ENCODE data around the gene RAC2. TPM values are rescaled to one million over a fixed set of nuclear protein-coding genes. Genes with fewer than 3 reads are reported as not detected.

The RAC2 gene
- total and polyA plus RNA-seq, 3 experiments from 2014 or later = 433 to 1,206 (median 452) TPM

DNA sequence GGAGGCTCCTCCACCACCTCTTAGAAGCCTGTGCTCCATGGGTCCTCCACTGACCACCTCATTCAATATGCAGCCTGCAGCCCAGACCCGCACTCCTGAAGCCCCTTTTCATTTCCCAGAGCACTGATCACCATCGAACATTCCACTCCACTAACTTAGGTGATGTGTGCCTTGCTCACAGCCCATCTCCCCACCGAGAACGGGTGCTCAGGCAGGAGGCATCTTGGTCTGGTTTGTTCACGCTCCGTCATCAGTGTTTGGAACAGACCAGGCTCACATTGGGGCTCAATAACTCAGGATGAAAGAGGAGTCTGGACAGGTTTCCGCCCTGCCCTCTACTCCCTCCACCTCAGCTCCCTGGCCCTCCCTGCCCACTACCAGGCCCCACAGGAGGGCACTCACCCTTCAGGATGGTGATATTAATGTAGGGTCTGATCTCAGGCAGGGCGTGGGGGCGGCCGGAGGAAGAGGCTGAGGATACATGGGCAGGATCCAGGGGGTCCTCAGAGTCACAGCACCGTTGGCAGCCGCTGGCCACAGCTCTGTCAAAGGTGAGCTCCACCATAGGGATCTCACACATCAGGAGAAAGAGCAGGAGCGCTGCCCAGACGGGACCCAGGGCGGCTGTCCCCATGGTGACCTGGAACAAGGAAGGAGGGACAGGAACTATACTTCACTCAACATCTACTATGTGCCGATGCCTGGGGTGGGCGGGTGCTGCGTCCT is 59.1 kb downstream of the RAC2 start:
- H3K4me1 Mint-ChIP-seq = peaks cover 61 to 89% (median 65%) of the 10 kb centered on the region in 3 donors
- Histone ChIP-seq H3K4me3 (ENCODE audit: low read length) (no peak overlapping the region), H3K27ac (ENCODE audit: low read depth, low read length) (no peak overlapping the region), H3K4me1 (ENCODE audit: insufficient read depth, low read length) (peaks cover 55% of the 10 kb centered on the region), H3K9me3 (ENCODE audit: low read length) (no peaks in the 10 kb centered on the region), H3K36me3 (ENCODE audit: insufficient read depth, low read length) (no peaks in the 10 kb centered on the region), H3K27me3 (ENCODE audit: insufficient read depth, low read length, poor library complexity, severe bottlenecking) (no peaks in the 10 kb centered on the region)
- H3K27me3 Mint-ChIP-seq = no peaks in the 10 kb centered on the region
- CTCF ChIA-PET = interaction anchor here (1.5 to 3.3 kb wide), 3 partner anchors 18 to 53 kb away, joined by 4 to 26 read pairs (median 7); no protein-coding TSS in a partner anchor
- DNase-seq = peak in 1 of 5 donors; percentile 42
- H3K4me3 Mint-ChIP-seq = peak overlapping the region in 5 of 7 donors; percentile 24 to 54 (median 32)
- H3K9me3 Mint-ChIP-seq = no peaks in the 10 kb centered on the region
- peak overlapping the region in 6 of 8 donors; percentile 67 to 95 (median 86) for H3K27ac Mint-ChIP-seq
- POLR2A ChIA-PET = interaction anchor here (0.5 to 1.7 kb wide), 2 partner anchors 14 to 38 kb away, joined by 4 to 5 read pairs; no protein-coding TSS in a partner anchor
- H3K36me3 Mint-ChIP-seq = peaks cover 0 to 5% (median 4%) of the 10 kb centered on the region in 3 donors

DNA sequence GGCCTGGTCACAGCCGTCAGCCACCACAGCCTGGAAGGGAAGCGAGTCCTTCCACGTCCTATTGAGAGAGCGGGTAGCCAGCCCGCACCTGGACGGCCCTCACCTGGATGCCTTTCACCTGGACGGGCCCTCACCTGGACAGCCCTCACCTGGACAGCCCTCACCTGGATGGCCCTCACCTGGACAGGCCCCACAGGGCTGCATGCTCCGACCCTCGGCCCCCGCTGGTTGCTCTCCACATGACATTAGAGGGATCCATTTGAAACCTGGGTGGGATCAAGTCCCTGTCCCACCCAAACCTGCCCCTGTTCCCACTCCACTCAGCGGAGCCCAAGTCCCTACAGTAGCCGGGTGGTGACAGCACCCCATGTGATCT is 59.7 kb downstream of the RAC2 start:
- ChIA-PET POLR2A (interaction anchor here (0.7 to 1.7 kb wide), 4 partner anchors 10 to 62 kb away, joined by 3 to 6 read pairs (median 4); no protein-coding TSS in a partner anchor), CTCF (interaction anchor here (0.9 to 2.3 kb wide), 9 partner anchors 9 to 108 kb away, joined by 3 to 7 read pairs (median 3); no protein-coding TSS in a partner anchor)
- H3K4me3 Mint-ChIP-seq = peak overlapping the region in 2 of 7 donors; percentile 32 to 49
- Histone ChIP-seq H3K36me3 (ENCODE audit: insufficient read depth, low read length) (no peaks in the 10 kb centered on the region), H3K4me1 (ENCODE audit: insufficient read depth, low read length) (peaks cover 55% of the 10 kb centered on the region), H3K27me3 (ENCODE audit: insufficient read depth, low read length, poor library complexity, severe bottlenecking) (no peaks in the 10 kb centered on the region), H3K9me3 (ENCODE audit: low read length) (no peaks in the 10 kb centered on the region), H3K4me3 (ENCODE audit: low read length) (no peak overlapping the region), H3K27ac (ENCODE audit: low read depth, low read length) (no peak overlapping the region)
- no peaks in the 10 kb centered on the region for H3K27me3 Mint-ChIP-seq
- H3K36me3 Mint-ChIP-seq = peaks cover 0 to 3% (median under 1%) of the 10 kb centered on the region in 3 donors
- peaks cover 58 to 85% (median 61%) of the 10 kb centered on the region in 3 donors for H3K4me1 Mint-ChIP-seq
- no peaks in the 10 kb centered on the region for H3K9me3 Mint-ChIP-seq
- peak in 1 of 5 donors; percentile 38 for DNase-seq
- peak overlapping the region in 4 of 8 donors; percentile 23 to 81 (median 66) for H3K27ac Mint-ChIP-seq

DNA sequence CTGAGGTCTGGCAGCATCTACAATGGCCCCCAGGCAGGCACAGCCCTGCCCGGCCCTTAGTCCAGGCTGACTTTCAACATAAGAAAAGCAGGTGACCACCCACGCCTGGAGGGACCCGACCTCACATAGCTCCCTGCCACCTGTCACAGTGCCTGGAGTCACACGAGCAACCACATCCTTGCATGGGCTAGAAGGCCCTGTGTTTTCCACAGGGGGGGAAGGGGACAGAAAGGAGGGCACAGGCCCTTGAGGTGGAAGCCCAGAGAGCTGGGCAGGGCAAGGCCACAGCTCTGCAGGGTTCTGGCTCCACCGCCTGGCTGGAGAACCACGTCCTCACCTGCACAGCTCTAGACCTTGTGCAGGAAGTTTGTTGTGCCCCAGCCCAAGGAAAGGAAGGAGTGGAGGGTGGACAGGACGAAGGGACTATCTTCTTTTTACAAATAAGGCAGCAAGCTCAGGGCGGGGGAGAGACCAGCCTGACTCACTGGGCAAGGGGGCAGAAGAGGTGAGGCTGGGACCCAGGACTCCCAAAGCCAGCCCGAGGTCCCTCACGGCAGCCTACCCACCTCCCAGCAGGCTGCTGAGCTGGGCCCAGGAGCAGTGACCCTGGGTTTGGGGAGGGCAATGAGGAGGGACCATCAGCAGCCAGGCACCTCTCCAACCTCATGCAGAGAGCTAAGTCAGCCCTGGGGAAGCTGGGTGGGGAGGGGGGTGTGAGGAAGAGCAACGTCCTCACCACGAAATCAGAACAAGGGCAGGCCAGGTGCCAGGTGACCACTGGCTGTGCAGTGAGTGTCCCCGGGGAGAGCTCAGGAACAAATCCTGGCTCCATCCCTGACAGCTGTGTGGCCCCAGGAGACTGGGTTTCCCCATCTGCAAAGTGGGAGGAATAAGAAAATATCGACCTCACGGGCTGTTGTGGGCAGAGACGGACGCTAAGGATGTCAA is 60.4 kb downstream of the RAC2 start:
- H3K27ac ChIP-seq (ENCODE audit: low read depth, low read length) = no peak overlapping the region
- H3K27me3 Mint-ChIP-seq = no peaks in the 10 kb centered on the region
- H3K27ac Mint-ChIP-seq = peak overlapping the region in 7 of 8 donors; percentile 7 to 81 (median 68)
- H3K36me3 Mint-ChIP-seq = peaks cover 0 to 2% (median 0%) of the 10 kb centered on the region in 3 donors
- no peaks in the 10 kb centered on the region for H3K27me3 ChIP-seq (ENCODE audit: insufficient read depth, low read length, poor library complexity, severe bottlenecking)
- H3K9me3 ChIP-seq (ENCODE audit: low read length) = no peaks in the 10 kb centered on the region
- CTCF ChIA-PET = interaction anchor here (0.8 to 2.3 kb wide), 15 partner anchors 8 to 107 kb away, joined by 3 to 7 read pairs (median 3); no protein-coding TSS in a partner anchor
- H3K4me3 Mint-ChIP-seq = peak overlapping the region in 6 of 7 donors; percentile 10 to 70 (median 44)
- no peaks in the 10 kb centered on the region for H3K36me3 ChIP-seq (ENCODE audit: insufficient read depth, low read length)
- peaks cover 51 to 81% (median 55%) of the 10 kb centered on the region in 3 donors for H3K4me1 Mint-ChIP-seq
- peak in 1 of 5 donors; percentile 53 for DNase-seq
- no peak overlapping the region for H3K4me3 ChIP-seq (ENCODE audit: low read length)
- POLR2A ChIA-PET = interaction anchor here (0.5 to 1.0 kb wide), 6 partner anchors 10 to 108 kb away, joined by 3 to 12 read pairs (median 4); no protein-coding TSS in a partner anchor
- peaks cover 55% of the 10 kb centered on the region for H3K4me1 ChIP-seq (ENCODE audit: insufficient read depth, low read length)
- no peaks in the 10 kb centered on the region for H3K9me3 Mint-ChIP-seq

DNA sequence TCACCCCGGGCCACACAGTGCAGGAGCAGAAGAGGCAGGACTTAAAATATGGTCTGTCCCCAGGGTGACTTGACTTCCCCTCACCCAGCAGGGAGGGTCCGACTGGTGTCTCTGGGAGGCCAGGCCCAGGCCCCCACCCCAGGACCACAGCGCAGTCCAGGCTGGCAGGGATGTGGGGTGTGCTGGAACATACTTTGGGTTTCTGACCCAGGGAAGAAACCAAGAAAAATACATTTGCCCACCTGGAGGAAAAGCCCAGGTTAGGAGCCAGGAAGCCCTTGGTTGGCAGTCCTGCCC is 61.2 kb downstream of the RAC2 start:
- H3K36me3 Mint-ChIP-seq = peaks cover 0 to 2% (median 0%) of the 10 kb centered on the region in 3 donors
- H3K27me3 ChIP-seq (ENCODE audit: insufficient read depth, low read length, poor library complexity, severe bottlenecking) = no peaks in the 10 kb centered on the region
- no peak for DNase-seq
- peaks cover 48 to 79% (median 51%) of the 10 kb centered on the region in 3 donors for H3K4me1 Mint-ChIP-seq
- no peak overlapping the region for H3K4me3 Mint-ChIP-seq
- H3K9me3 Mint-ChIP-seq = no peaks in the 10 kb centered on the region
- peaks cover 47% of the 10 kb centered on the region for H3K4me1 ChIP-seq (ENCODE audit: insufficient read depth, low read length)
- no peak overlapping the region for H3K4me3 ChIP-seq (ENCODE audit: low read length)
- POLR2A ChIA-PET = no interaction called here
- H3K27ac Mint-ChIP-seq = peak overlapping the region in 2 of 8 donors; percentile 68
- peaks cover 0 to 2% of the 10 kb centered on the region in 2 donors for H3K27me3 Mint-ChIP-seq
- no peak overlapping the region for H3K27ac ChIP-seq (ENCODE audit: low read depth, low read length)
- H3K36me3 ChIP-seq (ENCODE audit: insufficient read depth, low read length) = no peaks in the 10 kb centered on the region
- H3K9me3 ChIP-seq (ENCODE audit: low read length) = no peaks in the 10 kb centered on the region
- CTCF ChIA-PET = interaction anchor here (1.1 to 1.3 kb wide), 6 partner anchors 12 to 105 kb away, joined by 3 to 6 read pairs (median 4); no protein-coding TSS in a partner anchor

DNA sequence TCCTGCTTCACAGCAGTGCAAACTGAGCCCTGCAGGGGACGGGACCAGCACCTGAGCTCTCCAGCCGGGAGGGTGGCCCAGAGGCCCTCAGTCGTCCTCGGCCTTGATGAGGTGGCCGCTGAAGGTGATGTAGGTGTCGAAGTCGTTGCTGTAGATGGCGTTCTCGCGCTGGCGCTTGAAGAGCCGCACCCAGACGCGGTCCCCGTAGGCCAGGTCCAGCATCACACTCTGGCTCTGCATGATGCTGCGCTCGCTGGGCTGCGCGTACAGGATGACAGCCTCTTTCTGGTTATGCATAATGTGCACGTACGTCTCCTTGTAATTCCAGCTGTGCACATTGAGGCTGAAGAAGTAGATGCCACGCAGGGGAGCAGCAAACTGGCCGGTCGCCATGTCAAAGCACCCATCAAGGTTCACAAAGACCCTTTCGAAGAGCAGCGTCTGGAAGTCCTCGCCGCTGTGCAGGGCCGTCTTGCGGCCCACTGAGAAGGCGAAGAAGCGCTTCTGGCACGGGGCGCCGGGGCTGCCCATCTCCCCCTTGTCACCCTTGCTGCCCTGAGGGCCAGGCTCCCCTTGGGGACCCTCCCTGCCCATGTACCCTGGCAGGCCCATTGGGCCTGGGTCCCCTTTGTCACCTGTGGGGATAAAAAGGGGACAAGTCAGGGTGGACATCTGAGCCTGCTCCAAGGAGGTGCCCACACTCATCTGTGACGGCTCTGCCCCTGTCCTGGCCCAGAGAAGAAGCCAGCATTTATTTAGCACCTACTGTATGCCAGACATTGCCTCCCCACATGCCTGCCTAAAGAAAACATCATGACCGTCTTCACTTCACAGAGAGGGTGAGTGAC is 61.7 kb downstream of the RAC2 start:
- H3K27me3 Mint-ChIP-seq = peaks cover 0 to 7% of the 10 kb centered on the region in 2 donors
- no peaks in the 10 kb centered on the region for H3K36me3 ChIP-seq (ENCODE audit: insufficient read depth, low read length)
- DNase-seq = peak in 1 of 5 donors; percentile 41
- H3K27ac ChIP-seq (ENCODE audit: low read depth, low read length) = no peak overlapping the region
- H3K9me3 Mint-ChIP-seq = no peaks in the 10 kb centered on the region
- H3K4me3 Mint-ChIP-seq = no peak overlapping the region
- no peak overlapping the region for H3K4me3 ChIP-seq (ENCODE audit: low read length)
- peaks cover 42% of the 10 kb centered on the region for H3K4me1 ChIP-seq (ENCODE audit: insufficient read depth, low read length)
- H3K36me3 Mint-ChIP-seq = peaks cover 0 to 4% (median 2%) of the 10 kb centered on the region in 3 donors
- peak overlapping the region in 4 of 8 donors; percentile 38 to 80 (median 58) for H3K27ac Mint-ChIP-seq
- H3K9me3 ChIP-seq (ENCODE audit: low read length) = no peaks in the 10 kb centered on the region
- CTCF ChIA-PET = no interaction called here
- peaks cover 47 to 79% (median 51%) of the 10 kb centered on the region in 3 donors for H3K4me1 Mint-ChIP-seq
- H3K27me3 ChIP-seq (ENCODE audit: insufficient read depth, low read length, poor library complexity, severe bottlenecking) = no peaks in the 10 kb centered on the region
- POLR2A ChIA-PET = no interaction called here

DNA sequence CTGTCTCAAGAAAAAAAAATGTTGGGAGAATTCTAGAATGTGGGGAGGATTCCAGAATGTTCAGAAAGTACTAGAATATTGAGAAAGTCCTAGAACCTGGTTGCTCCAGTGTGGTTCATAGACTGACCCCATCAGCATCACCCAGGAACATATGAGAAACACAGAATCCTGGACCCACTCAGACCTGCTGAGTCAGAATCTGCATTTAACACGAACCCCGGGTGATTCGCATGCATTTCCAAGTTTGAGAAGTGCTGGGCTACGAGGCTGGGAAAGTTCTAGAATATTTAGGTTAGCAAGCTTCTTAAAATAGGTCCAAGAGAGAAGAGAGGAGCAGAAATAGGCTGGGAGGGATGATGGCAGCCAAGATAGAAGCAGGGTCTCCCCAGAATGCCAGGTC is 62.4 kb downstream of the RAC2 start:
- Mint-ChIP-seq H3K9me3 (no peaks in the 10 kb centered on the region), H3K27ac (peak overlapping the region in 4 of 8 donors; percentile 50 to 84 (median 58)), H3K36me3 (peaks cover 0 to 5% (median 3%) of the 10 kb centered on the region in 3 donors), H3K4me1 (peaks cover 43 to 79% (median 47%) of the 10 kb centered on the region in 3 donors), H3K27me3 (peaks cover 0 to 8% of the 10 kb centered on the region in 2 donors), H3K4me3 (peak overlapping the region in 2 of 7 donors; percentile 33 to 66)
- no peaks in the 10 kb centered on the region for H3K9me3 ChIP-seq (ENCODE audit: low read length)
- no peak overlapping the region for H3K27ac ChIP-seq (ENCODE audit: low read depth, low read length)
- H3K4me3 ChIP-seq (ENCODE audit: low read length) = no peak overlapping the region
- DNase-seq = no peak
- POLR2A ChIA-PET = no interaction called here
- peaks cover 37% of the 10 kb centered on the region for H3K4me1 ChIP-seq (ENCODE audit: insufficient read depth, low read length)
- no peaks in the 10 kb centered on the region for H3K27me3 ChIP-seq (ENCODE audit: insufficient read depth, low read length, poor library complexity, severe bottlenecking)
- H3K36me3 ChIP-seq (ENCODE audit: insufficient read depth, low read length) = no peaks in the 10 kb centered on the region
- CTCF ChIA-PET = no interaction called here
